HFF-Myc (cell line): ENCODE data around the gene CREB3L2.

Experiments used
- DNase-seq: peaks from one replicate; pipeline ENCODE4 v3.0.0-alpha.2; 2011; ENCODE audit warnings: low read depth; ENCODE audit errors: extremely low read depth
- H3K4me3 ChIP-seq: replicated peaks from 2 replicates; pipeline ENCODE4 v1.5.1; 2011; ENCODE audit warnings: low read depth, mild to moderate bottlenecking, control low read depth, low read length
- CTCF ChIP-seq: IDR thresholded peaks from 2 replicates; pipeline ENCODE4 v1.5.1; 2012; ENCODE audit warnings: mild to moderate bottlenecking, low read depth, low read length, control low read depth; ENCODE audit errors: missing control alignments

CREB3L2 gene

GRCh38 chr7:137937202-137937560 is 64.7 kb downstream of the CREB3L2 start:
- TF ChIP-seq CTCF, result no peak
- DNase-seq, result no peak

GRCh38 chr7:137936509-137937201 is 65.2 kb downstream of the CREB3L2 start:
- DNase-seq, result no peak
- TF ChIP-seq CTCF, result no peak
- no peak overlapping the region for H3K4me3 ChIP-seq

More at GRCh38 chr7:137937202-137937560, 64.7 kb downstream of the CREB3L2 start:
- H3K4me3 ChIP-seq, result no peak overlapping the region

GRCh38 chr7:137935884-137936508 is 65.9 kb downstream of the CREB3L2 start:
- no peak overlapping the region for H3K4me3 ChIP-seq
- TF ChIP-seq CTCF, result no peak

GRCh38 chr7:137934941-137935883 is 66.7 kb downstream of the CREB3L2 start:
- no peak for TF ChIP-seq CTCF
- H3K4me3 ChIP-seq, result no peak overlapping the region
- no peak for DNase-seq

More at GRCh38 chr7:137935884-137936508, 65.9 kb downstream of the CREB3L2 start:
- no peak for DNase-seq

- no peak for DNase-seq
- no peak for TF ChIP-seq CTCF
- no peak overlapping the region for H3K4me3 ChIP-seq
These were observed 67.6 kb downstream of the CREB3L2 start for GRCh38 chr7:137934176-137934826.

- H3K4me3 ChIP-seq, result no peak overlapping the region
- TF ChIP-seq CTCF, result no peak
- peak; percentile 81 for DNase-seq
These were observed 68.4 kb downstream of the CREB3L2 start for GRCh38 chr7:137933270-137934017.
